Measurements from ENCODE around the gene CDRT4. TPM values are rescaled to one million over a fixed set of nuclear protein-coding genes. Genes with fewer than 3 reads are reported as not detected.

CDRT4 gene
- total RNA-seq, 8 experiments from 2014 or later = 2.6 to 25.8 (median 11.9) TPM

- no peak overlapping the region for H3K27ac ChIP-seq
- H3K4me3 ChIP-seq = no peak overlapping the region
- in situ Hi-C loops (cut with MboI; ENCODE audit: low pct_unique_long_range_greater_than_20kb in 2 of 9, low sequenced_read_pairs in 9 of 9, unreplicated experiment in 9 of 9) = no loop called here
- 90 to 100% methylated on average over 2 of the region's 2 CpGs; no CpG with 5 or more reads in 8 of the 10 experiments for WGBS, 10 experiments
- H3K4me1 ChIP-seq (replicated peaks in 1 of 2) = no peaks in the 10 kb centered on the region
- ATAC-seq (replicated peaks in 6 of 8) = no peak
These were observed 21.1 kb upstream of the CDRT4 start for GRCh38 chr17:15488557-15488956.

DNA sequence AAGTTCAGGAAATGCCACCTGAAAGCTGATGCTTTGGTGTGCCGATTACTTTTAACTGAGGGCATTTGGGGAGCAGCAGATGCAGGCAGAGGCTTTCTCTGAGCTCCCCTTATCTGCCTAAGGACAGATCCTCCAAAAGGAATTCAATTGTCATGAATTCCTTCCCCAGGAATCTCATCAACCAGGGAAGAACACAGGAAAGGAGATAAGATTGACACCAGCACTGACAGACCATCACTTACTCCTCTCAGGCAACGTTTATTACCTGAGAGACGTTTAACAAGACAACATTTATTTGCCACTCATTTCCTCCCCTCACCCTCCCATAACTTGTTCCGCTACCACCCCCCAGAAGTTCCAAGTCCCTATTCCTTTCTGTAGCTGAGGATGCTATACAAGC is 17.6 kb upstream of the CDRT4 start:
- Histone ChIP-seq H3K4me3 (no peak overlapping the region), H3K4me1 (replicated peaks in 1 of 2) (no peaks in the 10 kb centered on the region), H3K27ac (no peak overlapping the region)
- ATAC-seq (replicated peaks in 6 of 8) = no peak
- WGBS, 10 experiments = 47 to 82% (median 69%) methylated on average over 2 to 4 of the region's 4 CpGs; no CpG with 5 or more reads in 4 of the 10 experiments
- in situ Hi-C loops (cut with MboI; ENCODE audit: low pct_unique_long_range_greater_than_20kb in 2 of 9, low sequenced_read_pairs in 9 of 9, unreplicated experiment in 9 of 9) = no loop called here

DNA sequence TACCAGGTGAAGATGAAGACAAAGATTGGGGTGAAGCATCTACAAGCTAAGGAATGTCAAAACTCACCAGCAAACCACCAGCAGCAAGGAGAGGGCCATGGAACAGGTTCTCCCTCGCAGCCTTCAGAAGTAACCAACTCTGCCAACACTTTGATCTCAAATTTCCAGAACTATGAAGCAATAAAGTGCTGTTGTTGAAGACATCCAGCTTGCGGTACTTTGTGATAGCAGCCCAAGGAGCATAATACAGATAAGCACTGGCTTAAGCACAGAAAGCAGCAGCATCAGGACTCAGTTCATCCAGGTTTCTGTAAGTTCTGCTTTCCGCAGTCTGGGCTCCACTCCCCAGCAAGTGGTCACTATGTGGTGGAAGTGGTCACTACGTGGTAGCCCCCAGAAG is 16.0 kb upstream of the CDRT4 start:
- in situ Hi-C loops (cut with MboI; ENCODE audit: low pct_unique_long_range_greater_than_20kb in 2 of 9, low sequenced_read_pairs in 9 of 9, unreplicated experiment in 9 of 9) = no loop called here
- no peaks in the 10 kb centered on the region for H3K4me1 ChIP-seq (replicated peaks in 1 of 2)
- H3K4me3 ChIP-seq = no peak overlapping the region
- no peak overlapping the region for H3K27ac ChIP-seq
- WGBS, 10 experiments = 20 to 100% (median 45%) methylated on average over 1 to 2 of the region's 4 CpGs; no CpG with 5 or more reads in 4 of the 10 experiments
- ATAC-seq (replicated peaks in 6 of 8) = no peak

GRCh38 chr17:15482476-15482875 is 15.1 kb upstream of the CDRT4 start:
- in situ Hi-C loops (cut with MboI; ENCODE audit: low pct_unique_long_range_greater_than_20kb in 2 of 9, low sequenced_read_pairs in 9 of 9, unreplicated experiment in 9 of 9) = no loop called here
- no peak for ATAC-seq (replicated peaks in 6 of 8)
- Histone ChIP-seq H3K4me3 (no peak overlapping the region), H3K4me1 (replicated peaks in 1 of 2) (no peaks in the 10 kb centered on the region), H3K27ac (no peak overlapping the region)
- WGBS, 10 experiments = 0 to 100% (median 57%) methylated on average over 1 to 4 of the region's 6 CpGs; no CpG with 5 or more reads in 1 of the 10 experiments

GRCh38 chr17:15481481-15481880 is 14.1 kb upstream of the CDRT4 start:
- H3K27ac ChIP-seq = no peak overlapping the region
- no peak overlapping the region for H3K4me3 ChIP-seq
- WGBS, 10 experiments = 0 to 100% (median 51%) methylated on average over 1 to 5 of the region's 6 CpGs; no CpG with 5 or more reads in 2 of the 10 experiments
- in situ Hi-C loops (cut with MboI; ENCODE audit: low pct_unique_long_range_greater_than_20kb in 2 of 9, low sequenced_read_pairs in 9 of 9, unreplicated experiment in 9 of 9) = no loop called here
- peak in 3 of 8 experiments; percentile 45 to 81 (median 73) for ATAC-seq (replicated peaks in 6 of 8)
- H3K4me1 ChIP-seq (replicated peaks in 1 of 2) = no peaks in the 10 kb centered on the region

- Histone ChIP-seq H3K27ac (no peak overlapping the region), H3K4me1 (replicated peaks in 1 of 2) (no peaks in the 10 kb centered on the region), H3K4me3 (no peak overlapping the region)
- in situ Hi-C loops (cut with MboI; ENCODE audit: low pct_unique_long_range_greater_than_20kb in 2 of 9, low sequenced_read_pairs in 9 of 9, unreplicated experiment in 9 of 9) = no loop called here
- WGBS, 10 experiments = 10 to 100% (median 72%) methylated on average over 2 to 6 of the region's 6 CpGs
- peak in 3 of 8 experiments; percentile 53 to 75 (median 71) for ATAC-seq (replicated peaks in 6 of 8)
These were observed 12.8 kb upstream of the CDRT4 start for GRCh38 chr17:15480204-15480603.

DNA sequence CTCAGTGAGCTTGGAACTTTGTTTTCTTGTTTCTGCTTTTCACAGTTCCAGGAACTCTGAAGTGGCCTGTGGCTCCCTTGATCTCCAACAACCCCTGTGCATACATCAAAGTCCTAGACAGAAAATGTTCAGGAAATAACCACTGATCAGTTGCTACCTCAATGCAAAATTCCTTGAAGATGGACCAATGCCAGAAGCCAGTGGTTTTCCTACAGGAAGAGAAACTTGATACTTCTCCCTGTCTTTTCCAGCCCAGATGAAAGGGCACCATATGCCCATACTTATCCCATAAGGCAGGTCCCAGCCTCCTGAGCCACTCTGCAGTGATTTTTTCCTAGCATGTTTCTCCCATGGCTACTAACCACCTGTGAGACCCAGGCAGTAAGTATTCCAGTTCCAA is 12.3 kb upstream of the CDRT4 start:
- Histone ChIP-seq H3K4me1 (replicated peaks in 1 of 2) (no peaks in the 10 kb centered on the region), H3K4me3 (no peak overlapping the region), H3K27ac (no peak overlapping the region)
- in situ Hi-C loops (cut with MboI; ENCODE audit: low pct_unique_long_range_greater_than_20kb in 2 of 9, low sequenced_read_pairs in 9 of 9, unreplicated experiment in 9 of 9) = no loop called here
- ATAC-seq (replicated peaks in 6 of 8) = peak in 3 of 8 experiments; percentile 5 to 74 (median 22)

- H3K4me3 ChIP-seq = no peak overlapping the region
- no peak overlapping the region for H3K27ac ChIP-seq
- in situ Hi-C loops (cut with MboI; ENCODE audit: low pct_unique_long_range_greater_than_20kb in 2 of 9, low sequenced_read_pairs in 9 of 9, unreplicated experiment in 9 of 9) = no loop called here
- 14 to 100% (median 96%) methylated on average over 1 to 5 of the region's 5 CpGs; no CpG with 5 or more reads in 1 of the 10 experiments for WGBS, 10 experiments
- H3K4me1 ChIP-seq (replicated peaks in 1 of 2) = no peaks in the 10 kb centered on the region
- no peak for ATAC-seq (replicated peaks in 6 of 8)
These were observed 11.4 kb upstream of the CDRT4 start for GRCh38 chr17:15478845-15479244.

DNA sequence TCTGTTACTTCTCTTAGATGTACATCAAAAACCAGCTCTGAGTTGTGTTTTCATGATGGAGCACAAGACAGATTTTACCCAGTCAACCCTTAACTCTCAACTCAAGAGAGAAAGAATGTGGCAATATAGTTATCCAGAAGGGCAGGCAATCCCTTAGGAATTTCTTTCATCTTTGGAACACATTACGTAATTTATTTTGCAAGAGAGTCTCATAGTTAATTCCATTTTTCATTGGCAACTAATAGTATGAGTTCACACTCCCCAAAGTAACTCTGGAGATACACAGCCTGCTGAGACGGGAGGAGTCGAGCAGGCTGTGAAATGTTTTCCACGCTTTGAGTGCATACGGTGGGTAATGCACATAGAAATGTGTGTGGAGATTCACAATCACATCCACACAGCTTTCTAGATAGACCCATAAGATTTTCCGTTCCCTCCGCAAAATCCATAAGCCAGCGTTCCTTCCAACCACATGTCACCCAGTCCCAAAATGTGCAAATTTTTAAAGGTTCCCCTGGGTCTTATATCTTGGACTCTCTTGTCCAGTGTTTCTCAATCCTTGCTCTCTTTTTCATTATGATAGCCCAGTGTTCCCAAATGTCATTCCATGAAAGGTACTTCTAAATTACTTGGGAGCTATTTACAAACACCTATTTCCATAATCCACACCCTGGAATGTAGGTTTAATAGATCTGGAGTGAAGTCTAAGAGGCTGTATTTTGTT is 8.4 kb upstream of the CDRT4 start:
- no peak overlapping the region for H3K27ac ChIP-seq
- no peaks in the 10 kb centered on the region for H3K4me1 ChIP-seq (replicated peaks in 1 of 2)
- in situ Hi-C loops (cut with MboI; ENCODE audit: low pct_unique_long_range_greater_than_20kb in 2 of 9, low sequenced_read_pairs in 9 of 9, unreplicated experiment in 9 of 9) = no loop called here
- no peak overlapping the region for H3K4me3 ChIP-seq
- ATAC-seq (replicated peaks in 6 of 8) = peak in 2 of 8 experiments; percentile 14 to 52
- WGBS, 10 experiments = 16 to 100% (median 83%) methylated on average over 1 to 7 of the region's 8 CpGs; no CpG with 5 or more reads in 1 of the 10 experiments

DNA sequence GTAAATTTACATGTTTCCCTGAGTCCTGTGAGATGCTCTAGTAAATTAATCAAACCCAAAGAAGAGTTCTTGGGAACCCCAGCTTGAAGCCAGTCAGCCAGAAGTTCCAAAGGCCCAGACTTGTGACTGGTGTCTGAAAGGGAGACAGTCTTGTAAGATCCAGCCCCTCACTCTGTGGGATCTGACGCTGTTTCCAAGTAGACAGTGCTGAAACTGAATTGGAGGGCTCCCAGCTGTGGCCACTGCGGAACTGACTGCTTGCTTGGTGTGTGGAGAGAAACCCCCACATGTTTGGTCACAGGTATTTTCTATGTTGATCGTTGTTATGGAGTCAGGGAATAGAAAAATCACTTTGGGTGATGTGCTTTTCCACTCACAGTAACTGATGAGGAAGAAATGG is 5.5 kb upstream of the CDRT4 start:
- Histone ChIP-seq H3K4me3 (no peak overlapping the region), H3K4me1 (replicated peaks in 1 of 2) (no peaks in the 10 kb centered on the region), H3K27ac (no peak overlapping the region)
- ATAC-seq (replicated peaks in 6 of 8) = peak in 1 of 8 experiments; percentile 8
- in situ Hi-C loops (cut with MboI; ENCODE audit: low pct_unique_long_range_greater_than_20kb in 2 of 9, low sequenced_read_pairs in 9 of 9, unreplicated experiment in 9 of 9) = loop anchor here in 1 of 9 experiments (25.0 kb wide), 1 partner anchor 111 kb away; no protein-coding TSS in a partner anchor
- WGBS, 10 experiments = 80 to 100% (median 93%) methylated on average over 1 to 3 of the region's 3 CpGs; no CpG with 5 or more reads in 3 of the 10 experiments

GRCh38 chr17:15470536-15470935 is 3.1 kb upstream of the CDRT4 start:
- H3K4me1 ChIP-seq (replicated peaks in 1 of 2) = no peaks in the 10 kb centered on the region

DNA sequence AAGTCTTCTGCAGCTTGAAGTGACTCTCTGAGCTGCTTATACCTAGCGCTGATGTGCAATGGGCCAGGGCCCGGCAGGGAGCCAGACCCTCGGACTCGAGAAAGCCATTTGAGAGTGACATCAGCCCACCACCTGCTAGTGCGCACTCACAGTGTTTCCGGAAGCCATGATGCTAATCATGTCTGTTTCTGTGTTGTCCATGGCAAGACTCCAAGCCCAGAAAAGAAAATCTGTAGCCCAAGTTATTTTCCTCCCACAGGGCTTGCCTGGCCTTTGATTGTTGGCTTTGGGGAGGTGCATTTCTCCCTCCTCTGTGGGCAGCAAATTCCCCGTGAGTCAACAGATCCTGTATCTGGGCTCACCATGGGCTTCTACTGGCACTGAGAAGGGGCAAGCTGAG is 1.8 kb upstream of the CDRT4 start:
- WGBS, 10 experiments = 71 to 100% (median 95%) methylated on average over 1 to 7 of the region's 7 CpGs; no CpG with 5 or more reads in 6 of the 10 experiments
- H3K4me3 ChIP-seq = no peak overlapping the region
- no peak for ATAC-seq (replicated peaks in 6 of 8)
- no peaks in the 10 kb centered on the region for H3K4me1 ChIP-seq (replicated peaks in 1 of 2)
- in situ Hi-C loops (cut with MboI; ENCODE audit: low pct_unique_long_range_greater_than_20kb in 2 of 9, low sequenced_read_pairs in 9 of 9, unreplicated experiment in 9 of 9) = loop anchor here in 1 of 9 experiments (25.0 kb wide), 1 partner anchor 107 kb away; no protein-coding TSS in a partner anchor
- no peak overlapping the region for H3K27ac ChIP-seq

More at GRCh38 chr17:15470536-15470935, 3.1 kb upstream of the CDRT4 start:
- Histone ChIP-seq H3K27ac (no peak overlapping the region), H3K4me3 (no peak overlapping the region)
- no peak for ATAC-seq (replicated peaks in 6 of 8)
- in situ Hi-C loops (cut with MboI; ENCODE audit: low pct_unique_long_range_greater_than_20kb in 2 of 9, low sequenced_read_pairs in 9 of 9, unreplicated experiment in 9 of 9) = loop anchor here in 1 of 9 experiments (25.0 kb wide), 1 partner anchor 108 kb away; no protein-coding TSS in a partner anchor
- WGBS, 10 experiments = 0 to 100% (median 64%) methylated on average over 1 to 7 of the region's 7 CpGs; no CpG with 5 or more reads in 1 of the 10 experiments

DNA sequence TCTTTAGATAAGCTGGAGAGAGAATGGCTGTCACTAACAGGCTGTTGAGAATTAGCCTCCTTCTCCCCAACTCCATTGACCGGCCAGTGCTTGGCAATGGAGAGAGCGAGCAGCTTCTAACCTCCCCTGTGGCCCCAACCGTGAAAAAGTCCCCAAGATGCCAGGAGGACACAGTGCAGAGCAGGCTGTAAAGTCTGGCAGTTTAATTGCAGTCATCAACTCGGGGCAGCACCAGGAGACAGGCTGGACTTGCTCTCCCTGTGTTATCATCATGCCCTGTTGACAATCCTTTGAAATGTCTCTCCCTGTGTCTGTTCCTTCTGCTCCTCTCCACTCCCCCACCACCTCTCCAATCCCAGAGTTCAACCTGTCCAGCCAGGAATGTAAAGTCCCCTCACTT is 705 bp upstream of the CDRT4 start:
- H3K27ac ChIP-seq = no peak overlapping the region
- ATAC-seq (replicated peaks in 6 of 8) = no peak
- H3K4me1 ChIP-seq (replicated peaks in 1 of 2) = no peaks in the 10 kb centered on the region
- in situ Hi-C loops (cut with MboI; ENCODE audit: low pct_unique_long_range_greater_than_20kb in 2 of 9, low sequenced_read_pairs in 9 of 9, unreplicated experiment in 9 of 9) = loop anchor here in 1 of 9 experiments (25.0 kb wide), 1 partner anchor 106 kb away; no protein-coding TSS in a partner anchor
- WGBS, 10 experiments = 8 to 70% (median 42%) methylated on average over 1 to 4 of the region's 4 CpGs; no CpG with 5 or more reads in 4 of the 10 experiments
- no peak overlapping the region for H3K4me3 ChIP-seq

All from motor neuron (in vitro differentiated cells).